HG03460 (cell line): ENCODE measurements around the gene FRMD3.

ENCODE experiments used
- ATAC-seq: cut with Tn5 transposase; IDR thresholded peaks from one replicate; pipeline ENCODE4 v1.9.1; 2021; ENCODE audit not compliant: unreplicated experiment

FRMD3 gene

DNA sequence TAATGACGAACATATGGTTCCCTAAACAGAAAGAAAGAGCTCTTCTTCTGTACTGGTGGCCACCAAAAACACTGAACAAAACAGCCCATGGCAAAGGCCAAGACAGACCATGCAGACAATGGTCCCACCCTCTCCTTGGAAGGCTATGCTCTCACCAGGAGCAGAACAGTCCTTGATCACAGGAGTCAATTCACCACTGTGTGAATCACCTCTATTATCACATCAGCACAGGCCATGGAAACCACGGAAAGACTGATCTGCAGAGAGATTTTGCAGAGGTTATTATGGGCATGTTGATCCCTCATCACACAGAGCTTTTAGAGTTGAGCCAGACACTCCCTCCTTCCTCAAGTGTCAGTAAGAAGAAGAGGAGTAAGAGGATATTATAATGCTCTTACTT, 341.3 kb downstream of the FRMD3 start:
- no peak for ATAC-seq
